ENCODE data around the gene DIDO1.
"Not testable (repeated sequence)": the region's sequence is repeated elsewhere in the genome, so short reads cannot be mapped to it uniquely, and the experiment has no call there.

Gene DIDO1

DNA sequence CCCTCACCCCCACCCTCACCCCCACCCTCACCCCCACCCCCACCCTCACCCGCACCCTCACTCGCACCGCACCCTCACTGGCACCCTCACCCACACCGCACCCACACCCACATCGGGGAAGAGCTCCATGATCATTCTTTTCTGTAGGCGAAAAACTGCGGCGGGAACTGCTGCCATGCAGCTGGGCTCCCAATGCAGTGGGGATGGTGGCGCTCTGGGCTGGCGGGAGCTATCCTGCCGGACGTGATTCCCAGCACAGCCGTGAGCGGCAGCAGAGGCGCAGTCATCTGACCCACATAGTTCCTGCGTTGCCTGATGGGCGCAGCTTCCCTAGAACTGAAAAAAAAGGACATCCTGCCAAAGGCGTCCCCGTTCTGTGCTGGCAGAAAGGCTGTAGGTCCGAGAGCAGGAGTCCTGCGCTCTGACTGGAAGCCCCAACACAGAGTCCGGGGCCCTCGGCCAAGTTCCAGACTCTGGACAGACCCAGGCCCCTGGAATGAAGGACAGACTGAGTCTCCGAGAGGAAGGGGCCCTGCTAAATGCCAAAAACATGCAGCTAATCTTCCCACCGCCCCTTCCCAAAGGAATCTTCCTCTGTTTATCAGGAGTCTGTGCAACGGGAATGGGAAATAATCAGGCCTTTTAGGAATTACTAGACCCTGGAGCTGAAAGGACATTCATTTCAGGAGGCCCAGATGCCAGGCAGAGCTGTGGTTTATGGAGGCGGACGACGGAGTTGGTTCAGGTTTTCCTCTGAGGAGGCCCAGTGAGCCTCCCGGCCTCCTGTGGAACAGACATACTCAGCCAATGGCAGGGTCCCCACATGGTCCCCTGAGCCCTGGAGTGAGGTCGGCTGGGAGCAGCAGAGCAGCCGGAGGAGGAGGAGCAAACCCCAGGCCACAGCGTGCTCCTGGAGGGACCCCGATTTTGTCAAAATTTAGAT is 50.6 kb downstream of the DIDO1 start:
- DNase-seq, result no peak

DNA sequence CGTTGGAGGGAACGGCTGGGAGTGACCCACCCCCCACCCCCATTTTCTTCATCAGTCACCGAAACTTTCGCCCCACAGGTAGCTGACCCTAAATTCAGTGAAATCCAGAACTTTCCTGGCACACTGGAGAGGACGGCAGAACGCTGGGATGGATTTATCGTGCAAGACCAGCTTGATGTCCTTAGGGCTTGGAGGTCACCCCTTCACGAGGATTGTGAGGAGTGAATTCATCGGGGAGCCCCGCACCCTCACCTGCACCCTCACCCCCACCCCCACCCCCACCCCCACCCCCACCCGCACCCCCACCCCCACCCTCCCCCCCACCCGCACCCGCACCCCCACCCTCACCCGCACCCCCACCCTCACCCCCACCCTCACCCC is 51.4 kb downstream of the DIDO1 start:
- DNase-seq, result no peak

GRCh38 chr20:62873681-62874031 is 52.6 kb downstream of the DIDO1 start:
- DNase-seq, result not testable (repeated sequence)

DNA sequence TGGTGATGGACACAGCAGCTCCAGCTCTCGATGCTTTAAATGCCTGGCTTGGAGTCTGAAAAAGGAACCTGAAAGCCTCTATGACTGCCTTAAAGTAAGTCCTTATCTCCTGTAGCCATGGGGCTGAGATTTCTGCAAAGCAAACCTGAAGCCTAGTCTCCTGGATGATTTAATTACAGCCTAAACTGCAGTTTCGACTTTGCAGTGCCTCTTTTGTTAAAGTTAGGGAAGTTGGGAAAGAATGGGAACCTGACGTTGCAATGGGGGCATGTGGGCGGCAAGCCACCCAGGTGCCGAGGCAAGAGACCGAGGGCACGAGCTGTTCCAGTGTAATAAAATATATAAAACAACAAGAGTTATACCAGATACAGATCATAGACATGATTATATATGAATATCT is 53.0 kb downstream of the DIDO1 start:
- DNase-seq, result no peak

GRCh38 chr20:62872862-62873261 is 53.4 kb downstream of the DIDO1 start:
- no peak for DNase-seq

GRCh38 chr20:62872184-62872847 is 54.0 kb downstream of the DIDO1 start:
- no peak for DNase-seq

- DNase-seq, result no peak
These were observed 62.1 kb downstream of the DIDO1 start for GRCh38 chr20:62864207-62864606.

GRCh38 chr20:62861726-62862336 is 64.5 kb downstream of the DIDO1 start, which contains the start of gene TCFL5:
Gene TCFL5, minus strand, starts transcription at chr20:62861822. Its CDS starts 152 bp downstream, at chr20:62861670.
- DNase-seq, result peak; percentile 90

DNA sequence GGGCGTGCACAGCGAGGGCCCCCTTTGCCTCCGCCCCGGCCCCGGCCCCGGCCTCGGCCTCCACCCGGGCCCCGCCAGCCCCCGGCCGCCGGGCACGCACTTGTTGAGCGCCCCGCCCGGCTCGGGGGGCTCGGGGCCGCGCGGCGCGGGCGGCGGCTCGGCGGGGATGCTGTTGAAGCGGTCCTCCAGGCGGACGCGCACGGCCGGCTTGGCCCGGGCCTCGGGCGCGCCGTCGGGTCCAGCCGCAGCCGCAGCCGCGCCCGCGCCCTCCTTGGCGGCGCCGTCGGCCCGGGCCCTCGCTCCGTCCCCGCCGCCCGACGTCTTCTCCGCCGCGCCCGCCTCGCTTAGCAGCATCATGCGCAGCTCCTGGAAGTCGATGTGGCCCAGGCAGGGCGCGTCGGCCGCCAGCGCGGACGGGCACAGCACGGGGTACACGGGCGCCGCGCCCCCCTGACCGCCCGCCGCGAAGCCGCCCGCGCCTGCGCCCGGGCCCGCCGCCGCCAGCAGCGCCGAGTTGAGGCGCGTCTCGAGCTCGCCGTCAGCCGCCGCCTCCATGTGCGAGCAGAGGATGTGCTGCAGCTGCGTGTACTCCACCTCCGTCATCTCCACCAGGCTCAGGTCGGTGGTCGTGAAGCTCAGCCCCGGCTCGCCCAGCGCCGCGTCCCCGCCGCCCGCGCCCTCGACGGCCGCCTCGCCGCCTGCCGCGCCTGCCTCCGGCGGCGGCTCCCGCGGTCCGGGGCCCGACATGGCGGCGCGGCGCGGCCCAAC is 65.2 kb downstream of the DIDO1 start:
- DNase-seq, result peak; percentile 42

DNA sequence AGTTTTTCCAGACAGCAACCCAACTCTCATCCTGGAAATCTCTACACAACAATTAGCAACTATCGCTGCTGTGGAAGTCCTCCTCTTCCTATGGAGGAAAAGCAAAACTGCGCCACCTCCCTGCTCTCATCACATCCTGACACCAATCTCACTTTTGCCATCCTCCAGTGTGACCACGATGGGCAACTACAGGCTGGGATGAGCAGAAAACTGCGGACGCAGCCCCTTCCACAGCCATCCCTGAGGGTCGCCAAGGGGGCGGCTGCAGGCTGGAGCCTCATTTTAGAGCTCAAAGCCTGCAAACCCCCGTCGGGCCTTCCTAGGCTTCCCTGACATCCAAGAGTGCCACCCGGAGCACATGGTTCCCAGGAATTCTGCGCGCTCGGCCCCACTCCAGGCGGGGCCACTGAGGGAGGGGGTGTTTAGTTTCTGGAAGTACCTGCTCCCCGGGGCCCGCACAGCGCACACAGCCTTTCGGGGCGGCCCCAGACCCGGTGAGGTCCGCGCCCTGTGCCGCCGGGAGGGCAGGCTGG is 65.8 kb downstream of the DIDO1 start:
- no peak for DNase-seq

- DNase-seq, result no peak
These were observed 66.6 kb downstream of the DIDO1 start for GRCh38 chr20:62859721-62860120.

- DNase-seq, result no peak
These were observed 68.1 kb downstream of the DIDO1 start for GRCh38 chr20:62858058-62858830.

- DNase-seq, result no peak
These were observed 69.2 kb downstream of the DIDO1 start for GRCh38 chr20:62856931-62857619.

DNA sequence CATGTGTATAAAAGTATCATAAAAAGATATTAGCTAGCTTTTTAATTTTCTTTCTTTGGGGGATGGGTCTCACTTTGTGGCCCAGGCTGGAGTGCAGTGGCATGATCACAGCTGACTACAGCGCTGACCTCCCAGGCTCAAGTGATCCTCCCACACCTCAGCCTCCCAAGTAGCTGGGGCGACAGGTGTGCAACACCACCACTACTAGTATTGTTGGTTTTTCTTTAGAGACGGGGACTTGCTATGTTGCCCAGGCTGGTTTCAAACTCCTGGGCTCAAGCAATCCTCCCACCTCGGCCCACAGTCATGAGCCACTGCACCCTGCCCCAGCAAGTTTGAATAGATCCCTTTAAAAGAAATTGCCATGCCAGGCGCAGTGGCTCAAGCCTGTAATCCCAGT is 71.2 kb downstream of the DIDO1 start:
- no peak for DNase-seq

DNA sequence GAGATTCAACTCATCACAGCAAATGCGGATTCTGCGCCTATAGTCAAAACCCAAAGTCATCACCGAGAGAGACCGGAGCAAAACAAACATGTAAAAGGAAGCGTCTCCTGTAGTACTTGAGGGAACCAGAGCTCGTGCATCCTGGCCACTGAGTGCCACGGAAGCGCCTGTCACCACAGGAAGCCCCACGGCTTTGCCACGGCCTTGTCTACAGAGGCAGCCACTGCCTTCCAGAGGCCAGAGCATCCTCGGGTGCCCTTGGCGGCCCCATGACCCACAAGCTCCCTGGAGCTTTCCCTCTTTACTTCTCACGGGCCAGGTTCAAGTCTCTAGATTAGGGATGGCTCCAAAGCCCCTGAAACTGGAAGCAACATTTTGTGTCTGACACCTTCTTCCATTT is 72.2 kb downstream of the DIDO1 start:
- no peak for DNase-seq

- DNase-seq, result not testable (repeated sequence)
These were observed 73.0 kb downstream of the DIDO1 start for GRCh38 chr20:62853304-62853703.

DNA sequence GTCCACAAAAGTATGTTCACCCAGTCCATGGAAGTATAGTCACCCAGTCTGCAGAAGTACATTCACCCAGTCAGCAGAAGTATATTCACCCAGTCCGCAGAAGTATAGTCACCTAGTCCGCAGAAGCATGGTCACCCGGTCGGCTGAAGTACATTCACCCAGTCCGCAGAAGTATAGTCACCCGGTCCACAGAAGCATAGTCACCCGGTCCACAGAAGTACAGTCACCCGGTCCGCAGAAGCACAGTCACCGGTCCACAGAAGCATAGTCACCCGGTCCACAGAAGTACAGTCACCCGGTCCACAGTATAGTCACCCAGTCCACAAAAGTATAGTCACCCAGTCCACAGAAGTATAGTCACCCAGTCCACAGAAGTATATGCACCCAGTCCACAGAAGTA is 73.5 kb downstream of the DIDO1 start:
- DNase-seq, result no peak

- no peak for DNase-seq
These were observed 74.1 kb downstream of the DIDO1 start for GRCh38 chr20:62852196-62852595.

DNA sequence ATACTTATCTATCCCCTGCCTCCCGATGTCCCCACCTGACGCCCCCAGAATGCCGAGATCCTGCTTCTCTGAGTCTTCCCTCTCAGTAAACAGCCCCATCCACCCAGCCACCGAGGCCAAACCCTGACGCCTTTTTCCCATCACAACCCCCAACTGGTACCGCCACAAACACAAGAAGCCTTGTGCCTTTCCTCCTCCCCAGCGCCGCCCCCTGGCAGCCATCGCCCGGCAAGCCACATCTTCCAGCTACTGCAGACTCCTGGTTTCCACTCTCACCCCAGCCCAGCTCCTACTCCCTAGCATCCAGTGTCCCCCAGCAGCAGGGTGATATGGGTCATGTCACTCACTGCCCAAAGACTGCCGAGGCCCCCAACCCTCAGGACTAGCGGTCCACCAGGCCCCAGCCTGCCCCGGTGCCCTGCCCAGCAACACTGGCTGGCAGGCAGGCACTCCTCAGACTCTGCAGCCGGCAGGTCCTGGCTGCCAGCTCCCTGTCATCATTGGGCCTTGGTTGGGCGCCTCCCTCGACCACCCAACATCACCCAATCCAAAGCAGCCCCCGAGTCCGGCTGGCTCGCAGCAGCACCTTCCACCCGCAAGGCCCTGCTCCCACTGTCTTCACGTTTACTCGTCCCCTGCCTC is 75.9 kb downstream of the DIDO1 start:
- DNase-seq, result no peak

GRCh38 chr20:62849431-62849830 is 76.9 kb downstream of the DIDO1 start:
- DNase-seq, result no peak

DNA sequence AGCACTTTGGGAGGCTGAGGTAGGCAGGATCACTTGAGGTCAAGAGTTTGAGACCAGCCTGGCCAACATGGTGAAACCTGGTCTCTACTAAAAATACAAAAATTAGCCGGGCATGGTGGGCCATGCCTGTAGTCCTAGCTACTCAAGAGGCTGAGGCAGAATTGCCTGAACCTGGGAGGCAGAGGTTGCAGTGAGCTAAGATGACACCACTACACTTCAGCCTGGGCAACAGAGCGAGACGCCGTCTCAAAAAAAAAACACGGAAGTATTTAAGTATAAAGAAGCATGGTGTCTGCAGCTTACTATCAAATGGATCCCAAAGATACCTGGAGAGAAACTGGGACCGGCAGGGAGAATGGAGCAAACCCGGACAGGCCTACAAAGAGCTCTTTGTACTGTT is 77.4 kb downstream of the DIDO1 start:
- not testable (repeated sequence) for DNase-seq

Measured in activated CD8-positive, alpha-beta memory T cell treated with anti-CD3 and anti-CD28 coated beads, Interleukin-2, amount 50 U/mL, for 4 hours (primary cell).